Tibial nerve (tissue), 4 donors: ENCODE data around the gene EXD3. TPM values are rescaled to one million over a fixed set of nuclear protein-coding genes. Genes with fewer than 3 reads are reported as not detected.

Experiments used
- DNase-seq, 2 donors: peaks; one replicate each; pipeline ENCODE4 v3.0.0-alpha.2; 2019; ENCODE audit warnings: low spot score in 2 of 2
- H3K27ac ChIP-seq, 4 donors: fragments of 200-600 bp; sonication (generic) in 3 of 4; one replicate each; pipeline ENCODE4 v1.5.1; 2017 to 2019; ENCODE audit warnings: mild to moderate bottlenecking in 1 of 4
- H3K27me3 ChIP-seq, 2 donors: fragments of 200-600 bp; sonication (generic) in 1 of 2; one replicate each; pipeline versions ENCODE4 v1.5.1 to v1.6.0; 2017 to 2019
- H3K36me3 ChIP-seq, 3 donors: fragments of 200-600 bp; sonication (generic); one replicate each; pipeline ENCODE4 v1.5.1; 2018 to 2019
- H3K4me1 ChIP-seq, 4 donors: fragments of 200-600 bp; sonication (generic) in 3 of 4; one replicate each; pipeline ENCODE4 v1.5.1; 2017 to 2019
- H3K4me3 ChIP-seq, 4 donors: fragments of 200-600 bp; sonication (generic) in 3 of 4; one replicate each; pipeline ENCODE4 v1.5.1; 2017 to 2019; ENCODE audit warnings: mild to moderate bottlenecking in 1 of 4, moderate library complexity in 1 of 4
- H3K9me3 ChIP-seq, 4 donors: fragments of 200-600 bp; sonication (generic) in 3 of 4; one replicate each; pipeline ENCODE4 v1.5.1; 2017 to 2019
- EP300 ChIP-seq, 2 donors: sonication (generic); formaldehyde crosslinking; IDR thresholded peaks; one replicate each; pipeline ENCODE4 v1.6.1; 2017; ENCODE audit warnings: antibody characterized with exemption in 2 of 2, mild to moderate bottlenecking in 1 of 2
- POLR2A ChIP-seq, 2 donors: fragments of 450-650 bp; IDR thresholded peaks; one replicate each; pipeline ENCODE4 v1.6.1; 2017; ENCODE audit warnings: antibody characterized with exemption in 2 of 2, mild to moderate bottlenecking in 2 of 2, moderate library complexity in 2 of 2
- WGBS, 2 donors: methylation state at CpG; one replicate each; pipeline ENCODE4 v1.1.5; 2018; 5-methylcytosine and 5-hydroxymethylcytosine counted together
- total RNA-seq, 4 donors: library from RNA; depleted of rRNA; stranded (reverse); fragments of >200 nt; gene quantifications; one replicate each; pipeline ENCODE4 v1.1.0, GENCODE V29; 2016
- TF ChIP-seq, protein P1 (sequence below), 5 experiments: fragments of 200-600 bp in 3 of 5; fragments of 450-650 bp in 2 of 5; sonication (generic) in 3 of 5; IDR thresholded peaks; one replicate each; pipeline ENCODE4 v1.5.1; 2016 to 2019; ENCODE audit warnings: antibody characterized with exemption in 5 of 5, mild to moderate bottlenecking in 3 of 5, moderate library complexity in 2 of 5

EXD3 gene
- total RNA-seq, 4 donors from 2014 or later, result 27.6 to 99.9 (median 55.2) TPM

DNA sequence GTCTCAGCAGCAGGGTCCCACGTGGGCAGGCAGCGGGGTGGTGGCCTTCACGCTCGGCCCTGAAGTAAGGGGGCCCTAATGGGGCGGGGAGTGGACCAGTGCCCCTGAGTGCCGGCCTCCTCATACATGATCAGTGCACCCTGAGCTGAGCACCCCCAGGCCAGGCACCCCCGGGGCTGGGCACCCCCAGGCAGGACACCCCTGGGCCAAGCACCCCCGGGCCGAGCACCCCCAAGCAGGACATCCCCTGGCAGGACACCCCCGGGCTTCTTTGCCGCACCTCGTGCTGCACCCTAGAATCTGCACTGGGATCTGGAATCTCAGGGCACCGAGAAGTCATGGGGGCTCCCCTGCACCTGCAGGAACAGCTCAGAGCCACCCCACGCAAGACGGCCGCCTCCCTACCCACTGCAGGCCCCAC, 51.4 kb downstream of the EXD3 start:
- 91 to 100% methylated on average over 4 to 12 of the region's 16 CpGs for WGBS, 2 donors
- Histone ChIP-seq H3K4me1 (peaks cover 0 to 20% (median 0%) of the 10 kb centered on the region in 4 donors), H3K36me3 (peaks cover 0 to 50% (median 0%) of the 10 kb centered on the region in 3 donors), H3K9me3 (no peaks in the 10 kb centered on the region), H3K4me3 (no peak overlapping the region), H3K27ac (peak overlapping the region in 2 of 4 donors; percentile 43 to 68), H3K27me3 (no peaks in the 10 kb centered on the region)
- TF ChIP-seq POLR2A (IDR thresholded peaks at IDR 0.05) (no peak), EP300 (IDR thresholded peaks at IDR 0.05) (no peak)
- TF ChIP-seq, protein P1, sequence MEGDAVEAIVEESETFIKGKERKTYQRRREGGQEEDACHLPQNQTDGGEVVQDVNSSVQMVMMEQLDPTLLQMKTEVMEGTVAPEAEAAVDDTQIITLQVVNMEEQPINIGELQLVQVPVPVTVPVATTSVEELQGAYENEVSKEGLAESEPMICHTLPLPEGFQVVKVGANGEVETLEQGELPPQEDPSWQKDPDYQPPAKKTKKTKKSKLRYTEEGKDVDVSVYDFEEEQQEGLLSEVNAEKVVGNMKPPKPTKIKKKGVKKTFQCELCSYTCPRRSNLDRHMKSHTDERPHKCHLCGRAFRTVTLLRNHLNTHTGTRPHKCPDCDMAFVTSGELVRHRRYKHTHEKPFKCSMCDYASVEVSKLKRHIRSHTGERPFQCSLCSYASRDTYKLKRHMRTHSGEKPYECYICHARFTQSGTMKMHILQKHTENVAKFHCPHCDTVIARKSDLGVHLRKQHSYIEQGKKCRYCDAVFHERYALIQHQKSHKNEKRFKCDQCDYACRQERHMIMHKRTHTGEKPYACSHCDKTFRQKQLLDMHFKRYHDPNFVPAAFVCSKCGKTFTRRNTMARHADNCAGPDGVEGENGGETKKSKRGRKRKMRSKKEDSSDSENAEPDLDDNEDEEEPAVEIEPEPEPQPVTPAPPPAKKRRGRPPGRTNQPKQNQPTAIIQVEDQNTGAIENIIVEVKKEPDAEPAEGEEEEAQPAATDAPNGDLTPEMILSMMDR (IDR thresholded peaks at IDR 0.05), result no peak
- no peak for DNase-seq

DNA sequence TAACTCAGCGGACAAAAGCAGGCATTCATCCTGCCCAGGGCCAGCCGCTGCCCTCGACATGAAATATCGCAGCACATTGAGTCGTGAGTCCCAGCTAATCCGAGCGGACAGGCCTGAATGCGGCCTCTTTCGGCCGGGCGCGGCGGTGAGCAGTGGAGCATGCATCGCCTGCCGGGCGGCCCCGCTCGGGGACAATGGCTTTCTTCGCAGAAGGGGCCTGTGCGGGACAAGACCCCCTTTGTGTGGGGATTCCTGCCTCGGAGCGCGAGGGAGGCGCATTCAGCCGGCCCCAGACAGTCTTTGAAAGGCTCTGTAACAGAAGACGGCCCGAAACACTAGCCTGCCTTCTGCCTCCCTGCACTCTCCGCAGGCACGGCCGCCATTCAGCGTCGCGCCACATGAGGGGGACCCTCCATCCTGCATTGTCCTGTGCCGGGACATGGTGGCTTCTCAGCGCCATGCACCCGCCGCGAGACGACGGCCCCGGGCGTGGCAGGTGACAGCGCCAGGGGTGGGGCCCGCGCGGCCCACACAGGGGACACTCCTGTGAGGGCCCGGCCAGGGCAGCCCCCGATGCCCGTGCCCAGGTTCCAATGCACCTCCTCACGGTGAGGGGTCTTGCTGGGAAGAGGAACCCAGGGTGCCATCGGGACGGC, 52.0 kb downstream of the EXD3 start:
- DNase-seq, result no peak
- 38 to 57% methylated on average over 27 to 29 of the region's 52 CpGs for WGBS, 2 donors
- H3K27me3 ChIP-seq, result no peaks in the 10 kb centered on the region

DNA sequence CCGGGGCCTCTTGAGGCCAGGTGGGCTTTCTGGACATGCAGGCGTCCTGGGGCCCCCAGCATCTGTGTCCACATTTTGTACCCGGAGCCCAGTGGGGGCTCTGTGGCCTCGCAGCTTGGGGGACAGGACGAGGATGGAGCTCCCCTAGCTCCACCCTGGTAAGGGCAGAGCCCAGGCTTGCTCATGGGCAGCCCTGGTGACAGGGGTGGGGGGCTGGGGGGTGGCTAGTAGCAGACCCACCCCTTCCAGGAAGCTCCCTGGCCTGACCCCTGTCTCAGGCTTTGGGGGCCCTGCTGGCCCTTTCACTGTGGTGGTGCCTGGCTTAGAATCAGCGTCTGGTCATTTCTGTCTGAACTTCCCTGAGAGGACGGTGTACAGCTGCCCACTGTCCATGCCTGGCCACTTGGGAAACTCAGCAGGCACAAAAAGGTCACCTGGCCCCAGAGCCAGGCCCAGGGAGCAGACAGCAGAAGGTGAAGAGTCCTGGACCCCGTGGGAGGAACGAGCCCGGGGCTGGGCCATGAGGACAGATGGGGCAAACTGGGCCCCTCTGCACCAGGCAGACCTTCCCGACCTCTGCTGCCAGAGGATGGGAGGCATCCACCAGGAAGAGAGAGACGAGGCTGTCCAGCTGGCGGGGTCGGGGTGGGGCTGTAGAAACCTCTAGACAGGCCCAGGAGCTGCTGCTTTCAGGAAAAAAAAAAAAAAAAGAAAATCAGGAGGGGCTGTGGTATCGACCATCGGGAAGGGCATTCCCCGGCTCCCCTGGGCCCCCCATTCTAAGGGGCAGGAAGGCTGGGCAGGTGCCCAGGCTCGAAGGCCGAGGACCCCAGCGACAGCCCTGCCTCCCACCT, 52.8 kb downstream of the EXD3 start:
- no peak for DNase-seq
- Histone ChIP-seq H3K9me3 (no peaks in the 10 kb centered on the region), H3K27me3 (no peaks in the 10 kb centered on the region), H3K36me3 (peaks cover 0 to 55% (median 0%) of the 10 kb centered on the region in 3 donors), H3K4me3 (no peak overlapping the region), H3K27ac (peak overlapping the region in 2 of 4 donors; percentile 43 to 68), H3K4me1 (peaks cover 0 to 20% (median 0%) of the 10 kb centered on the region in 4 donors)
- 62 to 65% methylated on average over 18 to 19 of the region's 20 CpGs for WGBS, 2 donors
- TF ChIP-seq, protein P1 (IDR thresholded peaks at IDR 0.05), result no peak
- TF ChIP-seq POLR2A (IDR thresholded peaks at IDR 0.05) (no peak), EP300 (IDR thresholded peaks at IDR 0.05) (no peak)

More for the DNA sequence above, 52.0 kb downstream of the EXD3 start:
- peak overlapping the region in 2 of 4 donors; percentile 43 to 68 for H3K27ac ChIP-seq
- H3K4me3 ChIP-seq, result no peak overlapping the region
- H3K36me3 ChIP-seq, result peaks cover 0 to 56% (median 0%) of the 10 kb centered on the region in 3 donors
- no peaks in the 10 kb centered on the region for H3K9me3 ChIP-seq
- peaks cover 0 to 20% (median 0%) of the 10 kb centered on the region in 4 donors for H3K4me1 ChIP-seq
- TF ChIP-seq POLR2A (IDR thresholded peaks at IDR 0.05) (no peak), EP300 (IDR thresholded peaks at IDR 0.05) (no peak)
- TF ChIP-seq, protein P1 (IDR thresholded peaks at IDR 0.05), result no peak

DNA sequence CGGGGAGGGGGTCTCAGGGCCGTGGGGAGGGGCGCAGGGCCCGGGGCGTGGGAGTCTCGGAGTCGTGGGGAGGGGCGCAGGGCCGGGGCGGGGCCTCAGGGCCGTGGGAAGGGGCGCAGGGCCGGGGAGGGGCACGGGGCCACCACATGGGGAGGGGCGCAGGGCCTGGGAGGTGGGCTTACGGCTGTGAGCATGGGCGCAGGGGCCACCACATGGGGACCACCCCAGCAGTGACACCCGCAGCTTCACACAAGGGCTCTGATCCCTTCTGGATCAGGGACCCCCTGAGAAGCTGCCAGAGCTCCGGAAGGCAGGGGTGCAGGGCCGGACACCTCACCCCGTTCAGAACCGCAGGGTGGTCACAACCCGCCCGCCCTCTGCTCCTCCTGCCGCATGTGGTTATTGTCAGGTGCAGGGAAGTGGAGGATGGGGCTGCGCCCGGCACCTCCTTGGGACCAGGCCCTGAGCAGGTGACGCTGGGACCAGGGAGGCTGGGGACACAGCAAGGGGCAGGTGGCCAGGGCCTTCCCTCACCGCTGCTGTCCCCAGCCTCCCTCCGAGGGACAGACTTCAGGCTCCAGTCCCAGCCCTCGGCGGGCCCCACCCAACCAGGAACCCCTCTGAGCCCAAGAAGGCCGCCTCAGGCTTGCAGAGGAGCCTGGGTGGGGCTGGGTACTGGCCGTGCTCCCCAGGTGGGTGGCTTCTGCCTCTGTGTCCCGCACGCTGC, 53.7 kb downstream of the EXD3 start:
- Histone ChIP-seq H3K36me3 (peaks cover 0 to 52% (median 0%) of the 10 kb centered on the region in 3 donors), H3K4me3 (no peak overlapping the region), H3K27ac (peak overlapping the region in 1 of 4 donors; percentile 43), H3K27me3 (no peaks in the 10 kb centered on the region), H3K4me1 (peaks cover 0 to 20% (median 0%) of the 10 kb centered on the region in 4 donors), H3K9me3 (no peaks in the 10 kb centered on the region)
- no peak for DNase-seq
- no peak for TF ChIP-seq POLR2A (IDR thresholded peaks at IDR 0.05)
- TF ChIP-seq, protein P1 (IDR thresholded peaks at IDR 0.05), result no peak
- no peak for TF ChIP-seq EP300 (IDR thresholded peaks at IDR 0.05)
- 80 to 82% methylated on average over 25 to 33 of the region's 36 CpGs for WGBS, 2 donors
